GM21576 (cell line): ENCODE results near the gene NAPB.

Experiments used
- ATAC-seq: cut with Tn5 transposase; IDR thresholded peaks from one replicate; pipeline ENCODE4 v1.9.1; 2021; ENCODE audit warnings: mild to moderate bottlenecking, moderate library complexity; ENCODE audit not compliant: unreplicated experiment

The NAPB gene

GRCh38 chr20:23438661-23439060 is 17.4 kb upstream of the NAPB start:
- no peak for ATAC-seq

GRCh38 chr20:23437126-23437899 is 16.0 kb upstream of the NAPB start:
- ATAC-seq, result no peak

GRCh38 chr20:23436681-23437080 is 15.4 kb upstream of the NAPB start:
- ATAC-seq, result no peak

DNA sequence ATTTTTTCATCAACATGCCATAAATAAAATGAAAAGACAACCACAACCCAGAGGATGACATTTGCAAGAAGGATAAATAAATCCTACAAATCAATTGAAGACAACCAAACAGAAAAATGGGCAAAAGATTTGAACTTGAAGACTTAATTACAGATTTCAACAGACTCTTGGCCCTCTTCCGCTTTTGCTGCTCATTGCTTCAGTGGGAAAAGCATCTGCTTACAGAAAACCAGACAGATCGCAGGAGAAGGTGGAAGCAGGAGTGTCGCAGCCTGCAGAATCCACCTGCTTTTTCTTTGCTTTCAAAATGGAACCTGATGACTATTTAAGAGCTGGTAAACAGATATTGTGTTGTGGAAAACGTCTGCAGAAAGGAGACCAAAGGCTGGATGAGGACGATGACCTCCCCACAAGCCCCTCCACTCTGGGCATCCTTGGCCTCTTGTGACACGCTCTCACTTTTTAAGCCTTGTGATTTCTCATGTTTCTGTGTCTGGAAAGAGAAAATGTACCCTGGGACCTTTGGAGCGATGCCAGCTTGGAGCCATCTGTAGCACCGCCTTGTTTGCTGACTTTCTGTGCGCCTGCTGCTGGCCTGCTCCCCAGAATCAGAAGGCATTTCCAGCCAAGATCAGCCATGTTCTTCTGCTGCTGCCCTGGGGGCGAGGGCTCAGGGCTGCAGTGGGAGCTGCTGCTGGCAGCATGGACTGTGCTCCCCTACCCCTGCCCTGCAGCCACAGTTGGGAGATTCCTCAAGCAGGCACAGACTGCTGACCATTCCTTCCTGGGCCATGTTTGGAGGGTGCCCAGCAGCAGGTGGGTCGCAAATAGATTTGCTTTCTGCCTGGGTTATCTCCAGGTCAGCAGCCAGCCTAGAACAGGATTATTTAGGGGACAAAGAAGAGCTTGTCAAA is 14.6 kb upstream of the NAPB start:
- ATAC-seq, result no peak

DNA sequence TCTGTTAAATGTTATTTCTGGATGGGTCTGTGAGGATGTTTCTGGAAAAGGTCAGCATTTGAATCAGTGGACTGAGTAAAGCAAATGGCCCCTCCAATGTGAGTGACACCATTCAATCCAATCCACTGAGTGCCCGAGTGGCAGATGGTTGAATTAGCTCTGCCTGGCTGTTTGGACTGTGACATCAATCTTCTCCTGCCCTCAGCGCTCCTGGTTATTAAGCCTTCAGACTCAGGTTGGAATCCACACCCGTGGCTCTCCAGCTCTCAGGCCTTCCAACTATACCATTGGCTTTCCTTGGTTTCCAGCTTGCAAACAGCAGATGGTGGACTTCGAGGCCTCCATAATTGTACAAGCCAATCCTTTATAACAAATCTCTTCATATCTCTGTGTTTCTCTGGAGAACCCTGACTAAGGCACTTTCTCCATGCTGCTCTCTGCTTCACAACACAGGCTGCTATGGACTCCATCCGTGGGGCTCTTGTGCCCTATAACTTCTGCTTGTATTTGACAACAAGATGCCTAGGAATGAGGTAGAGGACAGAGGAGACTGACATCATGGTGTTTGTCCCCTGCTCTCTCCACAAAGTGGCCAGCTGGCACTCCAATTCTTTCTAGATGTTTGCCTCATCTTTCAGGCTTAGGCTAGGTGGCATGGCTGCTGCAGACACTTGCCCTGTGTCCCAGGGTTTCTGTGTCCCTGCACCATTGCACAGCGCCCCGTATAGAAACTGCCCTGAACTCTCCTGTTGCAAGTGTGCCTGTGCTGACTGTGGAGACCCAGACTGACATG is 13.4 kb upstream of the NAPB start:
- ATAC-seq, result no peak

DNA sequence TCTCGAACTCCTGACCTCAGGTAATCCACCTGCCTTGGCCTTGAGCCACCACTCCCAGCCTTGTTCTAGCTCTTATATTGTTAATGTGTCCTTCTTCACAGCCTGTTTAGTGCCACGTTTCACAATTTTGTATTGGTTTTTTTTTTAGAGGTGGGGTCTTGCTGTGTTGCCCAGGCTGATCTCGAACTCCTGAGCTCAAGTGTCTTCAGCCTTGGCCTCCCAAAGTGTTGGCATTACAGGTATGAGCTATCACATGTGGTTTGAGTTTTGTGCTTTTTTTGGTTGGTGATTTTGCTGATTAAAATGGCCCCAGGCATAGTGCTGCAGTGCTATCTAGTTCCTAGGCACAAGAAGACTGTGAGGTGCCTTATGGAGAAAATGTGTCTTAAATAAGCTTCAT is 12.3 kb upstream of the NAPB start:
- no peak for ATAC-seq

- ATAC-seq, result no peak
These were observed 3.8 kb upstream of the NAPB start for GRCh38 chr20:23425129-23425528.

- no peak for ATAC-seq
These were observed 1.0 kb downstream of the NAPB start for GRCh38 chr20:23419995-23420901.

DNA sequence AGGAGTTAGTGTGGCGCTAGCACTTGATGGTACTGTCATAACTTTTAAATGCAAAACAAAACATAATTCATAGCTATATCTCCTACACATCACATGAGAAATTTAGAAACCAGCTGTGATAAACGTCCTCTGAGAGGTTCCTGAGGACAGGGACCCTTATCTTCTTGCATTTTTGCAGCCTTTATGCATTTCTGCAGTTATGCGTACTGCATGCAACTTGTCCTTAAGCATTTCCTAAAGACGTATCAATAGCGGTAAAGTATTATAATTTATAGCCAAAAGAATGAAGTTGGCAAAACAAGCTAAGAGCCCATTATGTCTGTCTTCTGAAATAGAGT is 1.7 kb downstream of the NAPB start:
- ATAC-seq, result no peak

DNA sequence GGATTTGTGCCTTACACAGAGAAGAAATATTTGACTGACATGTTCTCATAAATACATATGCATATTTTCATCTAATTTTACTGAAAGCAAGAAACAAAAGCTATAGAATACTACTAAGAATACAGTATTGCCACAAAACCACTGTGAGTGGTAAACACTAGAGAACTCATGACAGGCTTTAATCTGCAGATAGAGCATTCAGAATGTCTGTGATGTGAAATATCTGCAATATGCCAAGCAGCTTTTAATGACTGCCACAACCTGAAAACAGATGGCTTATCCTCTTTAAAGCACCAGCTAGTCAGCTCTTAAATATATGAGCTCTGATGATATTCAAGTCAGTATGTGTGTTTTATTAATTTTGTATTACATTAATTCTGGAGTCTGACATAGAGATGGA is 3.4 kb downstream of the NAPB start:
- ATAC-seq, result no peak

- ATAC-seq, result no peak
These were observed 5.2 kb downstream of the NAPB start for GRCh38 chr20:23415959-23416583.

DNA sequence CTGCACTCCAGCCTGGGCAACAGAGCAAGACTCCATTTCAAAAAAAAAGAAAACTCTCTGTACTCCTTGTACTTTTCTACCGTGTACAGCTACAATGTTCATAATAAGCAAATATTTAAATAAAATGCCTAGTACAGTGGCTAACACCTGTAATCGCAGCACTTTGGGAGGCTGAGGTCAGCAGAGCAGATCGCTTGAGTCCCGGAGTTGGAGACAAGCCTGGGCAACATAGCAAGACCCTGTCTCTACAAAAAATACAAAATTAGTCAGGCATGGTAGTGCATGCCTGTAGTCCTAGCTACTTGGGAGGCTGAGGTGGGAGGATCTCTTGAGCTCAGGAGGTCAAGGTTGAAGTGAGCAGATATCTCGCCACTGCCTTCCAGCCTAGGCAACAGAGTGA is 5.7 kb downstream of the NAPB start:
- ATAC-seq, result no peak

GRCh38 chr20:23414526-23415188 is 6.6 kb downstream of the NAPB start:
- ATAC-seq, result no peak

- no peak for ATAC-seq
These were observed 7.3 kb downstream of the NAPB start for GRCh38 chr20:23413862-23414422.

DNA sequence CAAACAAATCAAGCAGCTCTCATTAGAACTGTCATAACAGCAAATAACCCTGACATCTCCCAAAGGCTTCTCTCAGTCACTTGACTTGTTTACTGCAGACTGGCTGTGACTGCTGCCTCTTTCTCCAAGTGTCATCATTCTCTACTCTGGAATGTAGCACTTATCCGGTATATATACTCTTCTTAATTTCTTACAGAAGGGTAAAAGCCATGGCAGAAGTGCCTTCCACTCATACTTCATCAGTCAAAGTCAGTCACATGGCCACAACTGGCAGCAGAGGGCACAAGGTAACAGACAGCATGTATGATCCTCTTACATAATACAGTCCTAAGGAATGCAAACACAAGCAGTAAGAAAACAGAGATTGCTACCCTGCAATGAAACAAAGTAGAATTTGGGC is 9.3 kb downstream of the NAPB start:
- ATAC-seq, result no peak

DNA sequence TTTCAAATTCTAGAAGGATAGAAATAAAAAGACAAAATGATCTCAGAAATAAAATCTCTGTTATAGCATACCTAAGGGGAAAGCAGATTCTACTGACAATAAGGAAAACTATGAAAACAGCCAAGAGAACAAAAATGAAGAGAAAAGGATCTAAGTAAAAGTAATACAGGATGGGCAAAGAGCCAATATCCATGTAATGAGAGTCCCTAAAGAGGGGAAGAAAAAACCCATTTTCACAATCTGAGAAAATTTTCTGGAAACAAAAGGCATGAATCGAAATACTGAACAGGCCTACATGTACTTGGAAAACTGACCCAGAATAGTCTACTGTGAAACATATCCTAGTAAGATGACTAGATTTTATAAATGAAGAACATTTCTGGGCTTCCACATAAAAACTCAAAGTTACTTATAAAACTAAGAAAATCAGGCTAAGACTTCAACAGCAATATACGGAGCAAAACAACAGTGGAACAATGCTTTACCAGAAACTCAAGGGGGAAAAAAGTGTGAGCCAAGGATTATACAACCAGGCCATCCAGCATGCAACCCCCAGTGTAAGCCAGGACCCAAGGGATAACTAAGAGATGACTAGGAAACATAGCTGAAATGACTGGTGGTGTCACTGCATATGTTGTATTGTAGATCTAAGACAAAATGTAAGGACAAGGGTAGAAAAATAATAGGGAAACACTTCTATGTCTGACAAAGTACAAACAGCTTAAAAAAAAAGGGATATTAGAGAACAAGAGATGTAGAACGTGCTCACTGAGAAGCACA is 10.2 kb downstream of the NAPB start:
- ATAC-seq, result no peak

- ATAC-seq, result no peak
These were observed 11.5 kb downstream of the NAPB start for GRCh38 chr20:23409800-23410199.

DNA sequence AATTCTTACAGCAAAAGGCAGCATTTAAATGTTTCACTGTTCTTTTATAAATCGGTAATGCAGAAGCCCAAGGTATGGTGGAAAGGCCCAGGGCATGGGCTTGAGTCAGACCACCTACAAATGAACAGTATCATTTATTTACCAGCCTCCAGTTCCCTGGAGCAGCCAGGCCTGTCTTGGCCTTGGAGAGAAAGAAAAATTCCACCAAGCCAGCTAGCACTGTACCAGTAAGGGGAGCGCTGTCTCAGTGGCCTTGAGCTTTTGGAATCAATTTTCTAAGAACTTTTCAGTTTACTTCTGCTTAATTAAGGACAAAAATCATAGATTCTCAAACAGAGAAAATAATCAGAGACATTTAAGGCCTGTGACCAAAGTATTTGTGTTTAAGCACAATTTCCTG is 12.3 kb downstream of the NAPB start:
- no peak for ATAC-seq
